NCI-H2107 treated with DMSO at 0.1 percent for 48 hours (cell line): ENCODE measurements around the gene HRC.

Experiments used
- DNase-seq: peaks from one replicate; lab custom pipeline; 2025; ENCODE audit not compliant: unreplicated experiment; lab: John Stamatoyannopoulos, UW

Gene HRC

GRCh38 chr19:49117677-49118564 is 37.3 kb downstream of the HRC start:
- DNase-seq: no peak

DNA sequence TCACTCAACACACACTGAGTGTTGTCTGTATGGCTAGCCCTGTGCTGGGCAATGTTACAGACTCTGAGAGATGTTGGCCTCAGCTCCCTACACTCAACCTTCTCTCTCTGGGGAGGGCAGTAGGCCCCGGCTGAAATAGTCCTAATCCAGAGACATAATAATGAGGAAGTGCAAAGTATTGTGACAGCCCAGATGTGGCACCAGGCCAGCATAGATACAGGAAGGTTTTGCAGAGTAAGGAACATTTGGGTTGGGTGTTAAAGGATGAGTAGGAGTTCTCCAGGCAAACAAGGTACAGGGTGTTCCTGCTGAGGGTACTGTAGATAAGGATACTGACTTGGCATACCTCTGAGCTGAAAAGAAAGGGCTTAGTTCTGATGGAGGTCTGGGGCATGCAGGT is 38.7 kb downstream of the HRC start:
- DNase-seq: no peak

GRCh38 chr19:49114630-49115363 is 40.4 kb downstream of the HRC start:
- no peak for DNase-seq

DNA sequence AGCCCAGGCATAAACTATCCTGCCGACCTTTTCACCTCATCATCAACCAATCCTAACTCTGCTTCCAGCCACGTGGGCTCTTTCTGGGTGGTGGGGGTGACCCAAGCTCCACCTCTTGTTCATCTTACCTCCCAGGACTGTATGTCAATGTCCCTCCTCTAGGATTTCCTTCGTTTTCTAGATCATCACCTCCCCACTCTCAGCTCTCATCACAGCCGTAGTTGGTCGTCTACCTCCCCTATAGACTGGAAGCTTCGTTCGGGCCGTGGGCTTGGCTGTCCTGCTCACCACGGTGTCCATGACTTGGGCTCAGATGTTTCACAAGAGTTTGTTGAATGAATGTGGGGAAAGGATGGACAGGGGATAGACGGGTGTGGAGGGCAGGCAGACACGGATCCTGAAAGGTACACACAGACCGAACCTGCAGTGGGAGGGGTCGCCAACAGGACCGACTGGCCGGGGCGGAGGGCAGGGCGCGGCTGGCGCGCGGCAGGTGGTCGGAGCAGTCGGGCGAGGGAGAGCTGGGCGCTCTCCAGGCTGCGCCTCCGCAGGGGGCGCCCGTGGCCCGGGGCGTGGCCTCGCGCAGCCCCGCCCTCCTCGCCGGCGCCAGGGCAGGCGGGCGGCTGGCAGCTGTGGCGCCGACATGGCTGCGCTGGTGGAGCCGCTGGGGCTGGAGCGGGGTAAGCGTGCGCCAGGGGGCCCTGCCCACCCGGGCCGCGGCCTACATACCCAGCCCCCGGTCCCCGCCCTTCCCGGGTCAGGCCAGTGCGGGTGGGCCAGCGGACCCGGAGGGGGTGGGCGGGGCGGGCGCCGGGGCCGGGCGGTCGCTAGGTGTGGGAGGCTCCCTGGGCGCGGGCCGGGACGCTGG is 41.2 kb downstream of the HRC start, which contains the start of gene LIN7B:
Gene LIN7B (plus strand): TSS at position 609 of the 868 bp plus-strand sequence. CDS start 35 bp downstream, at position 644.
- no peak for DNase-seq

- DNase-seq: no peak
Measured at GRCh38 chr19:49111218-49111998, 43.8 kb downstream of the HRC start.

GRCh38 chr19:49110567-49110966 is 44.6 kb downstream of the HRC start:
- DNase-seq: no peak

- DNase-seq: no peak
Measured at GRCh38 chr19:49109569-49110233, 45.5 kb downstream of the HRC start.

- DNase-seq: no peak
Measured at GRCh38 chr19:49109051-49109450, 46.1 kb downstream of the HRC start.

- DNase-seq: no peak
Measured at GRCh38 chr19:49107625-49108459, 47.4 kb downstream of the HRC start.

DNA sequence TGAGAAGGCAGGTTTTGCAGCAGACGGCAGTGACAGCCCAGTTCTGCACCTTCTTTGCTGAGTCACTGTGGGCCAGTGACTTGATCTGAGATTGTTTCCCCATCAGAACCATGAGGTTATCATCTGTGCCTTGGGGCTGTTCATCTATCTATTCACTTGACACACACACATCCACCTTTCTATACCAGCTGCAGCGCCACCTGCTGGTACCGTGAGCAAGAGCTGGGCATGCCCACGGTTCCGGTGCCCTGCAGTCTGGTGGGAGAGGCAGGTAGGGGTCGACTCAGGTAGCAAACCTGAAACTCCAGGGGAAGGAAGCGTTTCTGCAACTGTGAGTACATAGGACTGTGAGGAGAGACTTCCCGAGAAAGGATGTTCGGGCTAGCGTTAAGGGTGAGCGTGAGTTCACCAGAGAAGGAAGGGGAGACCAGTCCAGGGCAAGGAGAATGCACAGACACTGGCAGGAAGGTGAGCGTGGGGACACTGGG is 48.5 kb downstream of the HRC start:
- DNase-seq: peak; percentile 2

DNA sequence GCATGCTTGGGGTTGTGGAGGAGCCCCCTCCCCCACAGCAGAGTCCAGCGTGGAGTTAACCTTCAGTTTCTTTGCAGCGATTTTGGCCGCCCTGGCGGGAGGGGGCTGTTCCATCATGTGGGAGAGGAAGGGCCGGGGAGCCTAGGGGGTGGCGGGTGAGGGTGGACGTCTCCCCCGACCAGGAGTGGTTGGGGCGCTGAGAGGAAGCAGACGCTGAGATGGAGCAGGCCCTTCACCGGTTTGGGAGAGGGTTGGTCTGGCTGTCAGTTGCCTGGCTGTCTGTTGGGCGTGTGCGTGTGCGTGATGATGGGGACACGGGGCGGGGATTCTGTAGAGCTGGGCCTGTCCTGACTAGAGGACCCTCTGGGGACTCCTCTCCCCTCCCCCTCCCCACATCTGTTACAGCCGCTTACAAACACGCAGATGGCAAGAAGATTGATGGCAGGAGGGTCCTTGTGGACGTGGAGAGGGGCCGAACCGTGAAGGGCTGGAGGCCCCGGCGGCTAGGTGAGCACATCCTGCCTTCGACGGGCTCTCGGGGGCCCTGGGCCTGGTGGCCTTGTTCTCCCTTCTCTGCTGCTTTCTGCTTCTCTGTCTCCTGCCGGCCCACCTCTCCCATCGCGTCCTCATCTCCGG is 50.8 kb downstream of the HRC start:
- no peak for DNase-seq

- DNase-seq: no peak
Measured at GRCh38 chr19:49103331-49104085, 51.7 kb downstream of the HRC start.

GRCh38 chr19:49102303-49102702 is 52.9 kb downstream of the HRC start:
- no peak for DNase-seq
